Adrenal gland (tissue), 5 donors: ENCODE measurements around the gene LCE1A.

ENCODE experiments used
- POLR2A ChIP-seq, 2 donors: fragments of 450-650 bp; IDR thresholded peaks; one replicate each; pipeline ENCODE4 v1.6.1; 2017; ENCODE audit warnings: antibody characterized with exemption in 2 of 2, mild to moderate bottlenecking in 2 of 2, moderate library complexity in 1 of 2
- TF ChIP-seq, protein P1 (sequence below), 6 experiments: fragments of 450-650 bp in 4 of 6; fragments of 200-600 bp in 2 of 6; sonication (generic) in 1 of 6; IDR thresholded peaks; 1 replicate in 5 of 6; 2 replicates in 1 of 6; pipeline versions ENCODE4 v1.5.1 to v1.8.0; 2016 to 2021; ENCODE audit warnings: antibody characterized with exemption in 6 of 6, mild to moderate bottlenecking in 2 of 6, moderate library complexity in 1 of 6
- donor health status: DM: no; HTN: no; CAD: no.

DNA sequence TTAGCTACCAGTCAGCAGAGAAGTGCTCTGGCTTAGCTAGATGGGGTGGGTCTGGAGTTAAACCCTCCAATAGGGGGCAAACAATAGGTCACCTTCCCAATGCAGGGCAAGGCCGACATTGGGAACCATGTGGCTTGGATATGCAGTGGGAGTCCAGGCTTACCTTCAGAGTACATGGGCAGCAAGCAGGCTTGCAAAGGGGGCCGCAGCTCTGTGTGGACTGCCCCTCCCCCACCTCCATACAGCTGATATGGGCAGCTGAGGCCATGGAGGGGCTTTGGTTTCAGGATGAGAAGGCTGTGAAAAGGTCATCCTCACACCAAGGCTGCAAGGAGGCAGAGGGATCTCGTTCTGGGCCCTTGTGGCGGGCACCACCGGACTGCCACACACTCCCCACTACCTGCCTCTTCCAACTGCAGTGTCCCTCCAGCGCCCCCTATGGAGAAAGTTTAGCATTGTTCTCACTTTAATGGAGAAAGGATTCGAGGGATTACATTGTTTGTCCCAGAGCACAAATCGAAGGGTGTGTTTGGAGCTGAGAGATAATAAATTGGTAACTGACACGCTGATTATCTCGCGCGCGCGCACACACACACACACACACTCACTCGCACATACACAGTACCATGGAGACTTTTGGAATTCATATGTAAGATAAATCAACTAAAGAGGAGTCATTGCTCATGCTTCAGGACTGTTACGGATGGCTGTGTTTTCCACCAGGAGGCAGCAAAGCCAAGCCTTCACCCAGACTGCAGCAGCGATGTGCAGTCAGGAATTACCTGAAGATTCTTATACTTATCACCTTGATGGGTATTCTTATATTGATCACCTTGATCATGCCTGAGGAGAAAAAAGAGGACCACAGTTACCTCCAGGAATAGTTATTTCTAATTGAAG lies 43.8 kb downstream of the LCE1A start:
- TF ChIP-seq, protein P1, sequence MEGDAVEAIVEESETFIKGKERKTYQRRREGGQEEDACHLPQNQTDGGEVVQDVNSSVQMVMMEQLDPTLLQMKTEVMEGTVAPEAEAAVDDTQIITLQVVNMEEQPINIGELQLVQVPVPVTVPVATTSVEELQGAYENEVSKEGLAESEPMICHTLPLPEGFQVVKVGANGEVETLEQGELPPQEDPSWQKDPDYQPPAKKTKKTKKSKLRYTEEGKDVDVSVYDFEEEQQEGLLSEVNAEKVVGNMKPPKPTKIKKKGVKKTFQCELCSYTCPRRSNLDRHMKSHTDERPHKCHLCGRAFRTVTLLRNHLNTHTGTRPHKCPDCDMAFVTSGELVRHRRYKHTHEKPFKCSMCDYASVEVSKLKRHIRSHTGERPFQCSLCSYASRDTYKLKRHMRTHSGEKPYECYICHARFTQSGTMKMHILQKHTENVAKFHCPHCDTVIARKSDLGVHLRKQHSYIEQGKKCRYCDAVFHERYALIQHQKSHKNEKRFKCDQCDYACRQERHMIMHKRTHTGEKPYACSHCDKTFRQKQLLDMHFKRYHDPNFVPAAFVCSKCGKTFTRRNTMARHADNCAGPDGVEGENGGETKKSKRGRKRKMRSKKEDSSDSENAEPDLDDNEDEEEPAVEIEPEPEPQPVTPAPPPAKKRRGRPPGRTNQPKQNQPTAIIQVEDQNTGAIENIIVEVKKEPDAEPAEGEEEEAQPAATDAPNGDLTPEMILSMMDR (IDR thresholded peaks at IDR 0.05): no peak
- no peak for TF ChIP-seq POLR2A (IDR thresholded peaks at IDR 0.05)
